ENCODE results near the gene NR3C2.

NR3C2 gene

DNA sequence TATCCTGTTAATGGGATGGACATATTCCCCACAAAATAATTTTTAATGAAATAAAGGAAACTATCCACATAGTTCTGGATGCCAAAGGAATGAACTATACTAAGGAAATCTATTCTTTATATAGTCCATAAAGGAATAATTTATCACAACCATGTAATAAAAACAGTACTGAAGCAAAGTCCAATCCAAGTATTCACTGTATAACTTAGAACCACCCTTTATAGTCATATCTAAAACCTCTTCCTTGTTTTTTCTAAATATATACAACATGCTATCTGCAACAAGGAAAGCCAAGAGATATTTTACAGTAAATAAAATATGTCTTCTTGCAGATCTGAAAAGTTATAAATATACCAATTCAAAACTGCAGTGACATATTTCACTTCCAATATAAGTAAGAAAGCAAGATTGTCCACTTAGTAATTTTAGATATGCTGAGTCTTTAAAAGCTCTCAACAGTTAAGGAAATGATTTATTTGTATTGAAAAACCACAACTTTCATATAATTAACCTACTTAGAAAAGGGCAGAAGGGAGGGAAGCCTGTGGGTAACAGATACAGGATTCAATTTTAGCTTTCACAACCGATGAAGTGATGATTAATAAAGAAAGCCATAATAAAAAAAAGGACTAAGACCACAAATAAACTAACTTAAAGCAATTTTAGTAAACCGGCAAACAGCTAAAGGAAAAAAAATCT, 8.0 kb downstream of the NR3C2 start:
- no peak for DNase-seq

GRCh38 chr4:148431401-148431800, 10.8 kb downstream of the NR3C2 start:
- no peak for DNase-seq

DNA sequence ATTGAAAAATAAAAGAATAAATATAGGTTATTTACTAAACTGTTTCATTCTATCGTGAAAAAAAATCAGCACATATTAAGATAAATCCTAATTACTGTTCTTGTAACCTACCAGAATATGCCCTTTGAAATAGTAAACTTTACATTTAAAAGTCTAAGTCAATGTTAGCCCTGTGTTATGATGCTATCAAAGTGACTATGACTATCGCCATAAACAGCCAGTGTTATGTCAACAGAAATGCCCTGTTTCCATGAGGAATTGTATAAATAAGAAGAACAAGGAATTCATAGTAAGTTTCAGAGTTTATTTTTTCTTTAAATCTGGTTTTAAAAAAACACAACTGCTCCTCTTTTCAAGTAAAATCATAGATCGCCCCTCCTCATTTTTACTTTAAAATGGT, 11.4 kb downstream of the NR3C2 start:
- DNase-seq, result no peak

DNA sequence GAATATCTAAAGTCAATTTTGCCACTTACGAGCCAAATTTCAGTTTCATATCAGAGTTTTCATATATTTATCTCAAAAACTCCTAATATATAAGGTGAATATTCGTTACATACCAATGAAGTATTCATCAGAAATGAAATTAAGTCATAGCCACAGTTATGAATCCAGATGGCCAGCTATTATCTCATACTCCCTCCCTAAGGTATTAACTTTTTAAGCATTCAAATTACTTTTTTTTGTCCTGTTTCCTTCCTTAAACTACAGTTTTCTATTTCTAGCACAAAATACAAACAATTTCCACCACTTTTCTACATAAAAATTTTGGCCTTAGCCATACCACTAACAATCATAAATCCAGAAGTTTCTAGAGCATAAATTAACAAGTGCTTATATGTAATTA, 13.0 kb downstream of the NR3C2 start:
- DNase-seq, result no peak

DNA sequence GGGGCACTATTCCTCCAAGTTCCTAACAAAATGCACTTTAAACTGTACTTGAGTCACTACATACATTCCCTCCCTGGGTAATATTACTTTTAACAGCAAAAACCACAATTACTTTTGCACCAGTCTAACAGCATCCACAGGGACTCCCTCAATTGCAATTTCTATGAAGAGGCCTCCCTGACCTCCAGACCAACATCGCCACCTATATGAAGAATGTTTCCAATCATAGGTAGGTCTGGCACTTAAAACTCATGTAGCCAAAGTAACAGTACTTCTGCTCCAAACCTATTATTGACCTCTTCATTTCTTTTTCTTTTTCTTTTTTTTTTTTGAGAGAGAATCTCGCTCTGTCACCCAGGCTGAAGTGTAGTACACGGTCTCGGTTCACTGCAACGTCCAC, 15.6 kb downstream of the NR3C2 start:
- no peak for DNase-seq

- no peak for DNase-seq
These were observed 16.7 kb downstream of the NR3C2 start for GRCh38 chr4:148425327-148426110.

DNA sequence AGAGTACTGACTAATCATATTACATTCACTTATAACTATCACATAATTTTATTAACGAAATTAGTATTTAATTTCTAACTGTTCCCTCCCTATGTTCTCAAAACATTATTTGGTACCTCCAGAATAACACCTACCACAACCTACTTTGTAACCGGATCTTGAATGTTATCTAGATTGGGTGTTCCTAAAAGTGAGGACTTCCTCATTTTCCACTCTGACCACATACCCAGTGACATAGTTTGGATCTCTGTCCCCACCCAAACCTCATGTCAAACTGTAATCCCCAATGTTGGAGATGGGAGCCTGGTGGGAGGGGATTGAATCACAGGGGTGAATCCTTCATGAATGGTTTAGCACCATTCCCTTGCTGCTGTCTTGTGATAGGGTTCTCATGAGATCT, 21.8 kb downstream of the NR3C2 start:
- DNase-seq, result no peak

DNA sequence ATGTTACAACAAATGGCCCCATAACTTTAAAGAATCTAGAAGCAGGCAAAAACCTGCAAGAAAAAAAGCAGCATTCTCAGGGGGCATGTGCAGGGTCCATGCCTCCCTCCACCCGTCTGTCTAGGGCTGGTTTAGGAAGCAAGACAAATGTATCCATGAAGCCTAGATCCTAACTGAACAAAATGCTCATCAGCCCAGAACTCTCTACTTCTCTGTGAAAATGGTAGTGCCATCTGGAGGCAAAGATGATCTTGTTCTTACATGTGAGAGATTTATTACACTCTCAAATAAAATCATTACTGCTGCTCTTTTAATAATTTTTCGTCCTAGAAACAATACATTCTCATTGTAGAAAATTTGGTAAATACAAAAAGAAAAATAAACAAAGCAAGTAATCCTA, 26.7 kb downstream of the NR3C2 start:
- DNase-seq, result no peak

- no peak for DNase-seq
These were observed 29.7 kb downstream of the NR3C2 start for GRCh38 chr4:148412460-148412994.

- no peak for DNase-seq
These were observed 36.9 kb downstream of the NR3C2 start for GRCh38 chr4:148405161-148405893.

DNA sequence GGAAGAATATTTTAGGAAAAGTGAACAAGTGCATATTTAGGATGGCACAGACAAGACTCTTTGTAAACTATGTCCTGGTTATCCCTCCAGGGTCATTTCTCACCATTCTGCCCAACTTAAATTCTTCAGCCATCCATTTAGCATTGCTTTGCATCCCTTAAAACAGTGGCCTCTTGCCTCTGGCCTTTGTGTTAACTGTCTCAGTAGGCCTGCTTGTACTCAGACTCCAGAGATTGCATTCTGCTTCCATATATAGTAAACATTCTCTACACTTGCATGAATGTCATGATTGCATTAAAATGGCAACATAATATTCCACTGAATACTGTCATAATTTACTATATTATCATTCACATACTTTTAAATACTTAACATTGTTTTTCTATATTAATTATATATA, 43.2 kb downstream of the NR3C2 start:
- no peak for DNase-seq

DNA sequence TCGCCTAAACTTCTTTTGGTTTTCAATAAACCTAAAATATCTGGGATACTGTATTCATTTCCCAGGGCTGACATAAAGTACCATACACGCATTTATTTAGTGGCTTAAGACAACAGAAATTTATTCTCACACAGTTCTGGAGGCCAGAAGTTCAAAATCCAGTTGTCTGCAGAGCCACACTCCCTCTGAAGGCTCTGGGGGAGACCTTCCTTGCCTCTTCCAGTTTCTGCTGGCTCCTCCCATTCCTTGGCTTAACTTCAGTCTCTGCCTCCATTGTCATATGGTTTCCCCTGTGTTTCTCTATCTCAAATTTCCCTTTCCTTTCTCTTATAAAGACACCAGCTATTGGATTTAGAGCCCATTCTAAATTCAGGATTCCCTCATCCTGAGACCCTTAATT, 44.4 kb downstream of the NR3C2 start:
- no peak for DNase-seq

DNA sequence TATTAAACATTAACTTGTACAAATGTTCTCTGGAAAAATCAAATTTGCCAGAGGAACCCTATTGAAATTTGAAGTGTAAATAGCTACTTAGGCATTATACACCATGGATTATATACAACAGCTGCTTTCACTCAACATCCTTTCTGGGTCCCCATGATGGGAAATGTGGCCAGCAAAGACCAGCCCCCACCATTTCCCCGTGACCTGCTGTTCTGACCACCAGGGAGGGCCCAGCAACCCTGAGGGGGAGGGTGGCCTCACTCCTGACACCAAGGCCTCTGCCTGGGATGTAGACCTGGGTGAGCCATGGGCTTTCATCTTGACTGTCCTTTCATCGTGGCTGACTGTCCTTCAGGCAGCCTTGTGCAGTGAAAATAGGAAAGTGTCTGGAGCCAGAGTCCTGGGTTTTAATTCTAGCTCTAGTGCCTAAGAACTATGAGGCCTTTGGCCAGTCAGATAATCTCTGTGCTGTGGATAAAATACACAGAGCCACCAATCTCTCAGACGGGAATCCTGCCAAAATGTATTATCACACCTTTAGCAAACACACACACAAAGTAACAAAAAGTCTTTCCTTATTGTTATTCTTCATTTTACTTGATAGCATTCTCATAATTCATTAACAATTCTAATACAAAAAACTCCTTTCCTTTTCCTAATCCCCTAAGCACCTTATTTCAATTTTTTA, 45.1 kb downstream of the NR3C2 start:
- no peak for DNase-seq

DNA sequence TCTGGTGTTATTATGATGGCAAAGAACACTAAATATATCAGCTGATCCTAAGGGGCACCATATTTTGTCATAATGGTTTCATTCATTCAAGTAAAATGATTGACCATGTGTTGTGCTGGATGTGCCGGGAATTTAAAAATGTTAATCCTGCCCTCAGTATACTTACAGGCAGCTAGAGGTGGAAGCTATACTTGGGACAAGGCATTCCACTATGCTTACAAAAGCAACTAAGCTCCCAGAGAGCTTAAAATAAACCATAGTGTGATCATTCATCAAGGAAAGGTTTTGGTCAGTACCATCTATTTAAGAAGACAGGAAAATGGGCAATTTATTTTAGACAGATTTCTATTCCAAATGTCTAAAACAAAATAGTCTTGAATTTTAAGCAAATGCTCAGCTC, 46.4 kb downstream of the NR3C2 start:
- no peak for DNase-seq

- DNase-seq, result no peak
These were observed 51.2 kb downstream of the NR3C2 start for GRCh38 chr4:148391056-148391455.

DNA sequence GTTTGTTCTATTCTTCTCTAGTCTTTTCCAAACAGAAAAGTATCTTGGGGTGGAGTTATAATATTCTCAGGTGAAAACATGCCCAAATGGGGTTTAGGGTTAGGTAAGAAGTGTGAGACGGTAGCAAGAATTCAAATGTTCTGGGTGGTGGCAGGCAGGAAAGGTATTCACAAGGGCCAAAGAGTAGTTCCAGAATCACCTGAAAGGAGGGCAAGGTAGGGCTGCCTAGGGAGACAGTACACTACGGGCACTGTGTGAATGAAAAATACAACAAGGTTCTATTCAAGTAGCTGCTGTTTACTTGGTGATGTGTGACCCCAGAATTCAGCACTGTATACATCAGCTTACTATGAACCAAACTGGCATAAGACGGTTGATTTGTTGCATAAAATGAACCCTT, 51.9 kb downstream of the NR3C2 start:
- no peak for DNase-seq

DNA sequence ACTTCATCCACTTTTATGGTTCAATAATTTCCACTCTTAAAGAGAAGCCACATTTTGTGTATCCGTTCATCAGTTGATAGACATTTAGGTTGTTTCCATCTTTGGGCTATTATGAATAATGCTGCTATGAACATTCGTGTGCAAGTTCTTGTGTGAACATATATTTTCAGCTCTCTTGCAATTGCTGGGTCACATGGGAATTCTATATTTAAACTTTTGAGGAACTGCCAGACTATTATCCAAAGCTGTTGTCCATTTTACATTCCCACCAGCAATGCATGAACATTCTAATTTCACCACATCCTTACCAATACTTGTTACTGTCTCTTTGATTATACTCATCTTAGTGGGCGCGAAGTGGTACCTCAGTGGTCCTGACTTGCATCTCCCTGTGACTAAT, 61.9 kb downstream of the NR3C2 start:
- no peak for DNase-seq

- no peak for DNase-seq
These were observed 66.1 kb downstream of the NR3C2 start for GRCh38 chr4:148376151-148376550.

GRCh38 chr4:148375584-148375983, 66.6 kb downstream of the NR3C2 start:
- DNase-seq, result no peak

- DNase-seq, result no peak
These were observed 69.1 kb downstream of the NR3C2 start for GRCh38 chr4:148373093-148373492.

DNA sequence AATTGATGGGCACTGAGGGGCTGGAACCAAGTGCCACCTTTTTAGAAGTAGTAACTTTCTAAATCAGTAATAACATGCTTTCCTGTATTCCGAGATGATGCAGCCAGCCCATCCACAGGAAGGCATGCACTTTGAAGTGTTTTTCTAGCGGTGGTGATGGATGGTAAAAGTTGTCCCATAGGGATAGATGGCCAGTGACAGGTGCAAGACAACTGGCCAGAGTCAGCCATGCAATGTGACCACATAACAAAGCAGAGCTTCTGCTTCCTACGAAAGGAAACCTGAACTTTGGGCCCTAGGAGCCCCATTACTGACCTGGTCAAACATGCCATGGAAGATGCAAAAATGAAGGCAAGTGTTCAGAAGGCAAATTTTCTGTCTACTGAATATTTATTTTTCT, 72.3 kb downstream of the NR3C2 start:
- DNase-seq, result no peak

DNA sequence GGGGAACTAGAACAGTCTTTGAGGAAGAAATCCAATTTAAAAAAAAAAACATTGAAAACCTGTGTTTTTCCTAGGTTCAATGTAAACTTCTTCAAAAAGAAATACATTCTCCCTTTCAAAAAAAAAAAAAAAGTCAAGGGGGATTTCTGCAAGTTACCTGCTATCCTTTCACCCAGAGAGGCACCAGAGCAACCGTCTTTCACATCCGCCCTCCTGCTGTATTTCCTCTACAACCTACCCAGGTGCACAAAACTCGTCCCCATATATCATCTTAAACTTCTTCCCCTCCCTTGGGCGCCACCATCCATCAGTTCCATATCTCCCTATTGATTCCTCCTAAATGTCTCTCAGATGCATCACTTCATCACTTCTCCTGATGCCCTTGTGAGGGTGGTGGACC, 74.5 kb downstream of the NR3C2 start:
- DNase-seq, result no peak

- no peak for DNase-seq
These were observed 76.0 kb downstream of the NR3C2 start for GRCh38 chr4:148366251-148366650.

Data from activated CD8-positive, alpha-beta memory T cell treated with anti-CD3 and anti-CD28 coated beads for 24 hours (primary cell).